GM21528 (cell line): ENCODE data around the gene CAPN3.

Experiments used
- ATAC-seq: cut with Tn5 transposase; IDR thresholded peaks from one replicate; pipeline ENCODE4 v1.9.1; 2021; ENCODE audit warnings: mild to moderate bottlenecking, moderate library complexity; ENCODE audit not compliant: unreplicated experiment, low FRiP score

CAPN3 gene

DNA sequence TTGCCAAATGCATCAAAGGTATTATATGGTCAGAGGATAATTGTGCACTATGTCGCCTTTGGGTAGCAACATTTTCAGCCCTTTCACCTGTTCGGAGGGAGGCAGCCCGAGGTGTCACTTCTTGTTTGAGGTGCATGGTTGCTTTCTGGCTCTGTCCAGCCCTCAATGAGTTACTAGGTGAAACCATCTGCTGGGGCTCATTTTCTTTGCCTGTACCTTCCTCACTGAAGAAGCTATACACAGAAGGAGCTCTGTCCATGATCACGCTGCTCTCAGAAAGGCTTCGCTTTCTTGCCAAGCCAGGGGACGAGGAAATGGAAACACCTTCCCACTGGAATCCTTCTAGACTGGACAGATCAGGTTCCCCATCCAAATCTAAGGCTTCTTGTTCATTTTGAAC, 89.0 kb downstream of the CAPN3 start:
- no peak for ATAC-seq

DNA sequence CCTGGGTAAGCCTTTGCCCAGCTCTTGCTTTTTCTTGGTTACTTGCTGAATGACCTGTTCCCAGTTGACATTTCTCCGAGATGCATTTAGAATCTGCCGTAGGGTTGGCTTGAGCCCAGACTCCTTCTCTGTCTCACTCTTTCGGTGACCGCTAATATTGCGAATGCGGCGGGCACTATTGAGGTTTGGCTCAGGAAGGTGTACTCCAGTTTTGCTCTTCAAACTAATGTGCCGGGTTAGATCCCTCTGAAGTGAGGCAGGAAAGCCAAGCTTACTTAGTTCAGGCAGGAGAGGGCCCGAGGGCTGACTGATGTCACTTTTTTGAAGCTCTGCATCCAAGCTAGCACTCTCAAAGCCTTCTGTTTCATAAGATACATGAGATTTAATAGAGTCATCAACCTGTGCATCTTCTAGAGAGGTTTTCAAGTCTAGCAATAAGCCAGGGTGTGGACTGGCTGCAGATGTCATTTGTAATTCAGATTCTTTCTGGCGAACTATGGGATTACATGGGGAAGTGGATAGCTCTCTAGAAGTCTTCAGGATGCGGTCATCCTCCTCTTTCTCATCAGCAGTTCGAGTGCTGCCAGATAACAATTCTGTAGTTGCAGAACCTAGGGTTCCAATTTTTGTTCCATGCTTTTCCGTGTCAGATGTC, 90.6 kb downstream of the CAPN3 start:
- ATAC-seq = no peak

DNA sequence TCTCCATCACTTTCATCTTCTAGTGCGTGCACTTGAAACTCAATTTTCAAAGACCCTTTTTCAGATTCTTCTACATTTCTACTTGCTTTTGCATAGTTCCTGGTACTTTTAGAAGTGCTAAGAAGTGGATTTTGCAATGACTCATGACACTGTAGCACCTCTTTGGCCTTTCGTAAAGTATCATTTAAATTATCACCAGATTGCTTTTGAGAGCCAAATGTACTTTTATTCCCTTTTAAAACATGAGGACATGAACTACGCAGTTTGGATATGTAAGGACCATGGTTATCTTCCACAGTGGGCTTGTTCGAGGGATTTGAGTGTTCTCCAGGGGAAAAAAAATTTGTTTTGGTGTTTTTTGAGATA, 91.1 kb downstream of the CAPN3 start:
- ATAC-seq = no peak

DNA sequence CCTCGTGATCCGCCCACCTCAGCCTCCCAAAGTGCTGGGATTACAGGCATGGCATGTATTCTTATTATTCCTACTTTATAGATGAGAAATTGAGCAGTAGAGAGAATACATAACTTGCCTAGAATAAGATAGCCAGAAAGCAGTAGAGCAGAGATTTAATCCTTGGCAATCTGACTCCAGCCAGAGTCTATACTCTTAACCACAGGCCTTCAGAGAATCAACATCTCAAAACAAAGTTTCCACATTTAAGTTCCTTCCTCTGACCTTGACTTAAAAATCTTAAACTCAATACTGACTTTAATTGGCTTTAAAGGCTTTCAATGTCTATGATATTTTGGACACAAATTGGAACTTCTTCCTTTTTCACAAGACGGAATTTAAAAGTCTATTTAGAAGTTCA, 94.5 kb downstream of the CAPN3 start:
- no peak for ATAC-seq

DNA sequence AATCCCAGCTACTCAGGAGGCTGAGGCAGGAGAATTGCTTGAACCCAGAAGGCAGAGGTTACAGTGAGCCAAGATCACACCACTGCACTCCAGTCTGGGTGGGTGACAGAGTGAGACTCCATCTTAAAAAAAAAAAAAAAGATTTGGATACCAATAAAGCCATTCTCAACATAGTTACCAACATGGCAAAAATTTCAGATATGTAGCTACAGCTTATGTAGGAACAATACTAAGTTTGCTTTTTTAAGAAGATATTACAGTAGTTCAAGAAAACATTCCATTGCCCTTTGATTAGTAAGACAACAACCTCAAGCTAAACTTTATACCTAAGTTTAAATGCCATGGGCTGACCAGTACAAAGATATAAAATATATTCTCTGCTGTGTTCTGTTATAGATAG, 97.2 kb downstream of the CAPN3 start:
- no peak for ATAC-seq

DNA sequence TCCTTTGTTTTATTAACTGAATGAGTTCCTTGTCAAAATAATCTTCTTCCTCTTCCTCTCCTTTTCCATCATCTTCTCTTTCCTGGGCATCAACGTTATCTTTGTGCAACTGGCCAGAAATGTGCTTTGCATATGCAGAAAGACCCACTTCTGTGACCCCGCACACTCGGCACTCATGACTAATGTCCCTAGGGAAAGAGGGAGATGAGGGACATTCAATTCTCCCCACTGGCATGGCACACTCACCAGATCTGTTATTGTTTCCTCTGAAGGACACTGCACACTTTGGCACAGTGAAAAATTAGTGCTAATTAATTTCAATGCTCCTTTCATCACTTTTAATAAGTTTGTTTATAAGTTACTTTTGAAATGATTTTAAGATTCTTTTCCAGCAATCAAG, 97.7 kb downstream of the CAPN3 start:
- no peak for ATAC-seq

DNA sequence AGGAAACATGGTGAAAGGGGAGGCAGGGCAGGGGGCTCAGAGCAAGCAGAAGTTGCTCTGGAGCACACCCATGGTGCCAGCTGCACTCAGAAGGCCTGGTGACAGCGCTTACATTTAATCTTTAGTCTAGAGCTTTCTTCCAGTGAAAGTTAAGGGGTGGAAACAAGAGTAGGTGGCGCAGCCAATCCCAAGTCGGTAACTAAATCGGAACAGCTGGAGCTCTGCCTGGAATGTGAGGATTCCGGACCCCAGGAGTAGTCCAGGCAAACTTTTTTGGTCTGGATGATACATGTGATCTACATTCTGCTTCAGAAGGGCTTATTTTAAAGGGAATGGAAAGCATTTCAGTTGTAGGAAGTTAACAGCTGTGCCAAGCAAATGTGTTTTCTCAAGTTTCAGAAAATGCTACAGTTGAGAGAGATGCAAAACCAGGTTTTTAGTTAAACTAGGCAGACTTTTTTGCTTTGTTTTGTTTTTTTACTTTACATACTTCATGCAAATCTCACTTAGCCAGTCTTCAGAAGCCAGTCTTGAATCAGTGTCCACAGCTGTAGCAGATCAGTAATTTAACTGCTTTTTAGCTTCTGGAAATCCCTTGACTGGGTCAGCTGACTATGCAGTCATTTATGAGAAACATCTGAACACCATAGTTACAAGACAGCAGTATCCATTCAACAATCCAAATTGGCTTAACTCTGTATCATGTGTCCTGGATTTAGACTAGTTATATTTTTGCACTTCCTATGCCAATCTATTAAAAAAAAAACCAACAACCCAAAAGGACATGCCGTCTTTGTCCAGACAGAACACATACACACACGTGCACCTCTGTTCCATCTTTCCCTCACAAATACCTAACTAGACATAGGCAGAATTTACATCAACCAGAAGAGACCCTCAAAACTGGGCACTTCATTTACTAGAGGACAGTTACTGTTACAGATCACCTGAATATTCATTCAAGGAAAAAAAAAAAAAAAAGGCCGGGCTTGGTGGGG, 98.4 kb downstream of the CAPN3 start:
- ATAC-seq = no peak

DNA sequence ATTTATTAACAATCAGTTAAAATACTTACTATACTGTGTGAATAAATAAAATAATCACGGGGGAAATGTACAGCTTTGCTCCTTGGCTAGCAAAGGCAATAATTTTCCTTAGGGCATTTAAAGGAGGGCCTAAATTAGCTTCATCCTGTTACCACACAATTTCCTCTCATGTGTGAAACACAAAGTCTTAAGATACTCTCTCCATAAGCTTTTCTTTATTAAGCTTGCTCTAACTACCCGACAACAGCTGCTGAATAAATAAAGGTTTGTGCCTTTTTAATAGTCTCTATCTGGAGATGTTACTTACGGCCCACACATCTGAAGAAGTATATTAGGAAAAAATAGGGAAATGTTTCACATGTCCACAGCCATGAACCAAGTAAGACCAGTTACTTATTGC, 102.0 kb downstream of the CAPN3 start:
- ATAC-seq = no peak
